ENCODE measurements around the gene MT2A. TPM values are rescaled to one million over a fixed set of nuclear protein-coding genes. Genes with fewer than 3 reads are reported as not detected.

Gene MT2A
- total RNA-seq, 1 donor from 2014 or later, result 3,908 TPM

- ATAC-seq (no peak), DNase-seq (ENCODE audit: low spot score) (no peak)
Observed at GRCh38 chr16:56636616-56637413, 28.4 kb downstream of the MT2A start.

- ATAC-seq, result peak; percentile 81
Observed at GRCh38 chr16:56637814-56638750, 29.7 kb downstream of the MT2A start, which contains the start of gene MT1A. MT1A (plus strand) TSS chr16:56638666; CDS start chr16:56638739, 73 bp downstream.

GRCh38 chr16:56639045-56639444 is 30.7 kb downstream of the MT2A start:
- ATAC-seq (peak; percentile 38), DNase-seq (ENCODE audit: low spot score) (no peak)

More at GRCh38 chr16:56637814-56638750, 29.7 kb downstream of the MT2A start, which contains the start of gene MT1A:
- DNase-seq (ENCODE audit: low spot score), result peak; percentile 96

- DNase-seq (ENCODE audit: low spot score) (no peak), ATAC-seq (no peak)
Observed at GRCh38 chr16:56640076-56640475, 31.7 kb downstream of the MT2A start.

GRCh38 chr16:56641166-56641565 is 32.8 kb downstream of the MT2A start:
- DNase-seq (ENCODE audit: low spot score) (no peak), ATAC-seq (no peak)

- ATAC-seq, result peak; percentile 76
- peak; percentile 95 for DNase-seq (ENCODE audit: low spot score)
Observed at GRCh38 chr16:56643080-56643778, 34.8 kb downstream of the MT2A start.

GRCh38 chr16:56643833-56644232 is 35.4 kb downstream of the MT2A start:
- DNase-seq (ENCODE audit: low spot score) (no peak), ATAC-seq (no peak)

GRCh38 chr16:56645311-56645710 is 36.9 kb downstream of the MT2A start:
- ATAC-seq, result no peak
- DNase-seq (ENCODE audit: low spot score), result no peak

GRCh38 chr16:56645838-56646237 is 37.5 kb downstream of the MT2A start:
- ATAC-seq (no peak), DNase-seq (ENCODE audit: low spot score) (no peak)

- ATAC-seq, result peak; percentile 76
- peak; percentile 91 for DNase-seq (ENCODE audit: low spot score)
Observed at GRCh38 chr16:56647641-56648431, 39.5 kb downstream of the MT2A start.

GRCh38 chr16:56649271-56649670 is 40.9 kb downstream of the MT2A start:
- ATAC-seq, result no peak
- DNase-seq (ENCODE audit: low spot score), result no peak

- no peak for DNase-seq (ENCODE audit: low spot score)
- no peak for ATAC-seq
Observed at GRCh38 chr16:56649820-56650219, 41.4 kb downstream of the MT2A start.

- DNase-seq (ENCODE audit: low spot score) (no peak), ATAC-seq (no peak)
Observed at GRCh38 chr16:56651586-56651985, 43.2 kb downstream of the MT2A start, which contains the start of gene MT1B. MT1B (plus strand) TSS chr16:56651886; CDS start chr16:56651954, 68 bp downstream.

GRCh38 chr16:56652600-56652999 is 44.2 kb downstream of the MT2A start:
- DNase-seq (ENCODE audit: low spot score) (no peak), ATAC-seq (no peak)

GRCh38 chr16:56653218-56653617 is 44.8 kb downstream of the MT2A start:
- ATAC-seq (no peak), DNase-seq (ENCODE audit: low spot score) (no peak)

- ATAC-seq (peak; percentile 81), DNase-seq (ENCODE audit: low spot score) (peak; percentile 99)
Observed at GRCh38 chr16:56657555-56658326, 49.4 kb downstream of the MT2A start, which contains the start of gene MT1F. MT1F (plus strand) TSS chr16:56657959; CDS start chr16:56658059, 100 bp downstream.

- no peak for DNase-seq (ENCODE audit: low spot score)
- peak; percentile 1 for ATAC-seq
Observed at GRCh38 chr16:56658327-56658875, 50.0 kb downstream of the MT2A start.

Measured in left lobe of liver (tissue), 2 donors.